ENCODE data around the gene BMP6.

GRCh38 chr6:7880718-7881107, 154.8 kb downstream of the BMP6 start:
- TF ChIP-seq CTCF (IDR thresholded peaks at IDR 0.05) (no peak), POLR2AphosphoS5 (IDR thresholded peaks at IDR 0.05) (no peak), POLR2A (IDR thresholded peaks at IDR 0.05) (no peak), EP300 (IDR thresholded peaks at IDR 0.05) (no peak)
